ENCODE results near the gene DCLRE1A. TPM values are rescaled to one million over a fixed set of nuclear protein-coding genes. Genes with fewer than 3 reads are reported as not detected.

The DCLRE1A gene
- 1 to 10 TPM; 4.1 to 6.5 (median 5.3) TPM for total RNA-seq

DNA sequence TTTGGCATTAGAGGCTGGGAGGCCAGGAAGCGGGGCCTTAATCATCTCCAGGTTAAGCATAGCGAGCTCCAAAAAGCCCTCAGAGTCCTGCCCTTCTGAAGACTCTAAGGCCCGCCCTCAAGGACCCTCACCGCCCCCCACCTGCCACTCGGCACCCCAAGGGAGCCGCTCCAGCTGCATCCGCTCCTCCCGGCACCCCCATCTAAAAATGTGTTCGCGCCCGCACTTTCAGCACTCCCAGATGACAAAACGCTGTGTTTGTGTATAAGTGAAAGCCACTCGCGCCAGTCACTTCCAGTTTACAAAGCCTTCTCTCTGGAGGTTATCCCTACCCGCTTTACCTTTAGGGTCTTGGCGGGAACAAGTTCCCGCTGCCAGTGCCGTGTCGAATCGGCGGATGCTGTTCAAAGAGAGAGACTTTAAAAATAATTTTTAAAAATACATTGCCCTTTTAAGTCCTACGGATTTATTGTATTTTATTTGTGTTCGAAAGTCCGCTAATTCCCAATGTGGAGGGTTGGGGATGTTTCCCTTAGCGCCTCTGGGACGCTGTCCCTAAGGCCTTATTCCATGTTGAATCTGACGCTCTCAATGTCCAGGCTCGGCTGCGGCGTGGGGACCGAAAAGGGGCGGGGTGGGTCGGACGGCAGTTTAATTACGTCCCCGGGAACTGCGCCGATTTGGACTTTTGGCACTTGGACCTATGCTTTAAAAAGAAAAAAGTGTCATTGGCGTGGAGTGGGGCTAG lies at the start of gene DCLRE1A, which contains the start of gene NHLRC2:
TSS of gene DCLRE1A (minus strand) at position 70 of the 748 bp plus-strand sequence. CDS start 900 bp downstream, outside the sequence.
TSS of gene NHLRC2 (plus strand) at position 649 of the 748 bp plus-strand sequence. CDS start 212 bp downstream, outside the sequence.
- peak; percentile 94 for DNase-seq (ENCODE audit: extremely low spot score)
- no peak for TF ChIP-seq POLR2A (IDR thresholded peaks at IDR 0.05; ENCODE audit: low read depth)
- peak; percentile 25 to 55 for TF ChIP-seq POLR2AphosphoS5 (IDR thresholded peaks at IDR 0.05)
- TF ChIP-seq, protein P1, sequence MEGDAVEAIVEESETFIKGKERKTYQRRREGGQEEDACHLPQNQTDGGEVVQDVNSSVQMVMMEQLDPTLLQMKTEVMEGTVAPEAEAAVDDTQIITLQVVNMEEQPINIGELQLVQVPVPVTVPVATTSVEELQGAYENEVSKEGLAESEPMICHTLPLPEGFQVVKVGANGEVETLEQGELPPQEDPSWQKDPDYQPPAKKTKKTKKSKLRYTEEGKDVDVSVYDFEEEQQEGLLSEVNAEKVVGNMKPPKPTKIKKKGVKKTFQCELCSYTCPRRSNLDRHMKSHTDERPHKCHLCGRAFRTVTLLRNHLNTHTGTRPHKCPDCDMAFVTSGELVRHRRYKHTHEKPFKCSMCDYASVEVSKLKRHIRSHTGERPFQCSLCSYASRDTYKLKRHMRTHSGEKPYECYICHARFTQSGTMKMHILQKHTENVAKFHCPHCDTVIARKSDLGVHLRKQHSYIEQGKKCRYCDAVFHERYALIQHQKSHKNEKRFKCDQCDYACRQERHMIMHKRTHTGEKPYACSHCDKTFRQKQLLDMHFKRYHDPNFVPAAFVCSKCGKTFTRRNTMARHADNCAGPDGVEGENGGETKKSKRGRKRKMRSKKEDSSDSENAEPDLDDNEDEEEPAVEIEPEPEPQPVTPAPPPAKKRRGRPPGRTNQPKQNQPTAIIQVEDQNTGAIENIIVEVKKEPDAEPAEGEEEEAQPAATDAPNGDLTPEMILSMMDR (IDR thresholded peaks at IDR 0.05) = no peak
- TF ChIP-seq EP300 (IDR thresholded peaks at IDR 0.05) = no peak
- Histone ChIP-seq H3K27ac (replicated peaks in 1 of 4) (peak within 1 kb of the TSS; percentile 86 to 91 (median 89)), H3K9me3 (no peaks in the 10 kb centered on the region), H3K36me3 (peaks cover 0 to 15% (median 5%) of the 10 kb centered on the region in 4 donors), H3K4me3 (peak within 1 kb of the TSS; percentile 68 to 97 (median 91)), H3K27me3 (no peaks in the 10 kb centered on the region), H3K4me1 (peaks cover 9 to 69% (median 63%) of the 10 kb centered on the region in 4 donors)
- under 1% methylated on average over 39 of the region's 39 CpGs for WGBS
- intact Hi-C loops (cut with DNase I) = loop anchor here (5.0 to 10.0 kb wide), 3 partner anchors 149 to 251 kb away; partner anchors contain the start of gene ADRB1

DNA sequence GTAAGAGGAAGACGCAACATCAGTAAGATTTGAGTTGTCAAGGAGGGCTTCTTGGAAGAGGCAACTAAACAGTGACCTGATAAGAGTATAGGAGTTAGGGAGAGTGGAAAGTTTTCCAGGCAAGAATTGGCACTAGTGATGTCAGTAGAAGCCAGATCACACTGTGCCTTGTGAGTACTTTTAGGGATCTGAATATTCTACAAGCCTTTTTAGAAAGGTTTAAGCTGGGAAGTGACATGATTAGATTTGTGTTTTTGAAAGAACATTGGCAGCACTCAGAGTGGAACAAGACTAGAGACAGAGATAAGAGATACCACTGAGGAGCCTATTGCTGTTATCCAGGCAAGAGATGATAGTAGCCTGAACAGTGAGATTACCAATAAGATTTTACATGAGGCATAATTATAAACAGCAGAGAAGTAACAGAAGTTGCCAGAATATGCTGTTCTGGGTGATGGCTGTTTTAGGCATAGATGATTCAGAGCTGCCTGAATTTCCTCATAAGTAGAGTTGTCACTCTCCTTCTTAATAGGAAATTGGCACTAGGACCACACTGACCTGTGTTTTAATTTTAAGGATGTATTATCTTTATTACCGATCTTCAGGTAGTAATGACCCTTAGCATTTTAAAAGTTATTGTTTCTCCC lies 46.2 kb upstream of the DCLRE1A start:
- H3K27ac ChIP-seq (replicated peaks in 1 of 4) = no peak overlapping the region
- H3K27me3 ChIP-seq = no peaks in the 10 kb centered on the region
- H3K4me1 ChIP-seq = peaks cover 0 to 9% (median 5%) of the 10 kb centered on the region in 4 donors
- no peak overlapping the region for H3K4me3 ChIP-seq
- no peak for TF ChIP-seq POLR2A (IDR thresholded peaks at IDR 0.05; ENCODE audit: low read depth)
- TF ChIP-seq POLR2AphosphoS5 (IDR thresholded peaks at IDR 0.05) = no peak
- TF ChIP-seq, protein P1 (IDR thresholded peaks at IDR 0.05) = no peak
- TF ChIP-seq EP300 (IDR thresholded peaks at IDR 0.05) = no peak
- no peak for DNase-seq (ENCODE audit: extremely low spot score)
- 98% methylated on average over 2 of the region's 2 CpGs for WGBS
- intact Hi-C loops (cut with DNase I) = loop anchor here (10.0 kb wide), 1 partner anchor 205 kb away; no protein-coding TSS in a partner anchor
- H3K36me3 ChIP-seq = peaks cover 21 to 61% (median 38%) of the 10 kb centered on the region in 4 donors
- H3K9me3 ChIP-seq = no peaks in the 10 kb centered on the region

DNA sequence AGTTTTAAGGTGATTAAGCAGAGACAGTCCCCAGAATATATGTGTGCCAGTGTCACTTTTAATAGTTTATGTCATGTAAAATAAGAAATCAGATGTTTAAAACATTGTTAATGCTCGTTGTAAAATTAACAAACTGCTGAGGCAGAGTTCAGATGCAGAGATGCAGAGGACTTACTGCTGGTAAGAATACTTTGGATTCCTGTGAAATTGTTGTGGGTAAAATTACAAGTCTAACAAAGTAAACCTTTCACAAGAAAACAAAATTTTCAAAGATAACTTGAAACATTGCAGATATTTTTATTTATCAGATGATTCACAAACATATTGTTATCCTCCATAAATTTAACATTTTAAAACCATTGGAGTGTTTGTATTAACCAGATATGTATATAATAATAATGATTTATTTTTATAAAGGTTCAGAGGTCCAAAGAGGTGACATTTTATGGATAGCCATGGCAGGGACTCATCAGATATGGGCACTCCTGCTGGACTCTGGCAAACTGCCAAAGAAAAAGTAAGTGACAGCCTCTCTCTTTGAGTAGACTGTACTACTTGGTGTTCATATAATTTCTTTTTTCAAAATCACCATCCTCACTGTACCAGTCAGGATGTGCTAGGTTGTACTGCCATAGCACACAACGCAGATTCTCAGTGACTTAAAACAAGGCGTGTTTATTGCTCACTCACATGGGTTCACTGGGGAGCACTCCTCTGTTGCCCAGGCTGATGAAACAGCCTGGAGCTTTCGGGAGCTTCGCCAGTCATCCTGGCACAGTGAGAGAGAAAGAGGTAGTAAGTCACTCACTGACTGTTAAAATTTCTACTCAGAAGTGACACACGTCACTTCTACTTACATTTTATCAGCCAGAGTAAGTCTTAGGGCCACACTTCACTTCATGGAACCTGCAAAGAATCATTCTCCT lies 44.1 kb upstream of the DCLRE1A start:
- peaks cover 10 to 43% (median 21%) of the 10 kb centered on the region in 4 donors for H3K36me3 ChIP-seq
- peaks cover 16 to 23% (median 22%) of the 10 kb centered on the region in 4 donors for H3K4me1 ChIP-seq
- no peak overlapping the region for H3K27ac ChIP-seq (replicated peaks in 1 of 4)
- no peak for TF ChIP-seq POLR2AphosphoS5 (IDR thresholded peaks at IDR 0.05)
- intact Hi-C loops (cut with DNase I) = loop anchor here (10.0 kb wide), 1 partner anchor 207 kb away; no protein-coding TSS in a partner anchor
- no peaks in the 10 kb centered on the region for H3K9me3 ChIP-seq
- H3K27me3 ChIP-seq = no peaks in the 10 kb centered on the region
- WGBS = 82% methylated on average over 6 of the region's 6 CpGs
- no peak overlapping the region for H3K4me3 ChIP-seq
- no peak for DNase-seq (ENCODE audit: extremely low spot score)

DNA sequence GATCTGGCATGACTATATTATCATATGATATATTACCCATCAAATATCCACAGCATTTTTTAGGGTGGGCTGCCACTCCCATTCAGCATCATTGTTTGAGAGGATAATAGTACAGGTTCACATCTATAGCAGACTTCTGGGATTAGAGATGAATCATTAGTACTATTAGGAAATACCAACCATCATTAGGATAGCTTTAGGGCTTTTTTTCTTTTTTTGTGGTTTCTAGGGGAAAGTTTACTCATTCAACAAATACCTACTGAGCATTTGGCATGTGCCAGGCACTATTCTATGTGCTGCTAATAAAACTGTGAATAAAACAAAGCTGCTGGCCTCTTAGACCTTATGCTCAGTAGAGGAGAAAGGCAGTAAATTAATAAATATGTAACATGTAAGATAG lies 41.1 kb upstream of the DCLRE1A start:
- Histone ChIP-seq H3K36me3 (peaks cover 0 to 22% (median 7%) of the 10 kb centered on the region in 4 donors), H3K4me1 (peaks cover 18 to 44% (median 38%) of the 10 kb centered on the region in 4 donors), H3K9me3 (no peaks in the 10 kb centered on the region), H3K27ac (replicated peaks in 1 of 4) (no peak overlapping the region), H3K4me3 (no peak overlapping the region), H3K27me3 (no peaks in the 10 kb centered on the region)
- intact Hi-C loops (cut with DNase I) = loop anchor here (10.0 kb wide), 1 partner anchor 210 kb away; no protein-coding TSS in a partner anchor
- no peak for DNase-seq (ENCODE audit: extremely low spot score)
- TF ChIP-seq POLR2A (IDR thresholded peaks at IDR 0.05; ENCODE audit: low read depth) (no peak), POLR2AphosphoS5 (IDR thresholded peaks at IDR 0.05) (no peak), EP300 (IDR thresholded peaks at IDR 0.05) (no peak)
- TF ChIP-seq, protein P1 (IDR thresholded peaks at IDR 0.05) = no peak

Data from esophagus muscularis mucosa (tissue), 4 donors.